ENCODE measurements around the gene CDK13. TPM values are rescaled to one million over a fixed set of nuclear protein-coding genes. Genes with fewer than 3 reads are reported as not detected.
"Not testable (repeated sequence)": the region's sequence is repeated elsewhere in the genome, so short reads cannot be mapped to it uniquely, and the experiment has no call there.

CDK13 gene
- polyA plus RNA-seq, 3 donors, result 8.8 to 25.7 (median 11.2) TPM

- Mint-ChIP-seq H3K27me3 (ENCODE audit: low read depth in 3 of 3) (peaks cover 0 to 1% (median 0%) of the 10 kb centered on the region in 3 donors), H3K4me1 (peaks cover 3% of the 10 kb centered on the region), H3K27ac (no peak overlapping the region), H3K4me3 (no peak overlapping the region), H3K36me3 (no peaks in the 10 kb centered on the region), H3K9me3 (peaks cover 0 to 3% (median 1%) of the 10 kb centered on the region in 7 donors)
- H3K27ac ChIP-seq (ENCODE audit: low read depth in 1 of 2, low read length in 2 of 2), result no peak overlapping the region
- no peak overlapping the region for H3K4me3 ChIP-seq (replicated peaks in 1 of 3; ENCODE audit: low read depth in 2 of 3, low read length in 3 of 3)
- no CpG with 5 or more reads among the region's 2 CpGs for WGBS (ENCODE audit: insufficient coverage)
- H3K4me1 ChIP-seq (ENCODE audit: control insufficient read depth in 1 of 2, insufficient read depth in 2 of 2, low read length in 2 of 2), result no peaks in the 10 kb centered on the region
- H3K9me3 ChIP-seq (replicated peaks in 1 of 2; ENCODE audit: control insufficient read depth in 1 of 2, insufficient read depth in 1 of 2, low read length in 2 of 2), result no peaks in the 10 kb centered on the region
- H3K79me2 ChIP-seq (ENCODE audit: insufficient read depth, low read length), result no peaks in the 10 kb centered on the region
- TF ChIP-seq, protein P1, sequence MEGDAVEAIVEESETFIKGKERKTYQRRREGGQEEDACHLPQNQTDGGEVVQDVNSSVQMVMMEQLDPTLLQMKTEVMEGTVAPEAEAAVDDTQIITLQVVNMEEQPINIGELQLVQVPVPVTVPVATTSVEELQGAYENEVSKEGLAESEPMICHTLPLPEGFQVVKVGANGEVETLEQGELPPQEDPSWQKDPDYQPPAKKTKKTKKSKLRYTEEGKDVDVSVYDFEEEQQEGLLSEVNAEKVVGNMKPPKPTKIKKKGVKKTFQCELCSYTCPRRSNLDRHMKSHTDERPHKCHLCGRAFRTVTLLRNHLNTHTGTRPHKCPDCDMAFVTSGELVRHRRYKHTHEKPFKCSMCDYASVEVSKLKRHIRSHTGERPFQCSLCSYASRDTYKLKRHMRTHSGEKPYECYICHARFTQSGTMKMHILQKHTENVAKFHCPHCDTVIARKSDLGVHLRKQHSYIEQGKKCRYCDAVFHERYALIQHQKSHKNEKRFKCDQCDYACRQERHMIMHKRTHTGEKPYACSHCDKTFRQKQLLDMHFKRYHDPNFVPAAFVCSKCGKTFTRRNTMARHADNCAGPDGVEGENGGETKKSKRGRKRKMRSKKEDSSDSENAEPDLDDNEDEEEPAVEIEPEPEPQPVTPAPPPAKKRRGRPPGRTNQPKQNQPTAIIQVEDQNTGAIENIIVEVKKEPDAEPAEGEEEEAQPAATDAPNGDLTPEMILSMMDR (IDR thresholded peaks at IDR 0.05), result no peak
- H3K4me2 ChIP-seq (replicated peaks; ENCODE audit: extremely low read depth, low read length, poor library complexity, severe bottlenecking), result no peak overlapping the region
- DNase-seq, result no peak
- intact Hi-C loops (cut with micrococcal nuclease), result no loop called here
- H4K20me1 ChIP-seq (ENCODE audit: insufficient read depth, low read length), result no peaks in the 10 kb centered on the region
- no peaks in the 10 kb centered on the region for H3K27me3 ChIP-seq (ENCODE audit: control insufficient read depth in 2 of 2, insufficient read depth in 2 of 2, low read length in 2 of 2)
- no peak overlapping the region for H2AFZ ChIP-seq (ENCODE audit: insufficient read depth, low read depth, low read length, poor library complexity, severe bottlenecking)
- H3K36me3 ChIP-seq (replicated peaks in 1 of 2; ENCODE audit: control insufficient read depth in 1 of 2, insufficient read depth in 2 of 2, low read length in 2 of 2), result no peaks in the 10 kb centered on the region
- no peak overlapping the region for H3K9ac ChIP-seq (ENCODE audit: insufficient read depth, low read length, poor library complexity, severe bottlenecking)
Measured at GRCh38 chr7:40115936-40116335, 165.9 kb downstream of the CDK13 start.

DNA sequence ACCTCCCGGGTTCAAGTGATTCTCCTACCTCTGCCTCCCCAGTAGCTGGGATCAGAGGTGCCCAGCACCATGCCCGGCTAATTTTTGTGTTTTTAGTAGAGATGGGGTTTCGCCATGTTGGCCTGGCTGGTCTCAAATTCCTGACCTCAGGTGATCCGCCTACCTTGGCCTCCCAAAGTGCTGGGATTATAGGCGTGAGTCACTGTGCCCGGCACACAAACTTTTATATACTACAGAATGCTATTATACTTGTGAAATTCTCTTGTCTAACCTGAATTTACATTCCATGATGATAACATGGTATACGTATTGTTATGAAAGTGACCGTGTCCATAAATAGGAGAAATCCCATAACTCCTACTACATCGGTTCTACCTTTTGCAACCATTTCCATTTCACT lies 167.1 kb downstream of the CDK13 start:
- H4K20me1 ChIP-seq (ENCODE audit: insufficient read depth, low read length); H3K36me3 Mint-ChIP-seq; H3K27ac ChIP-seq (ENCODE audit: low read depth in 1 of 2, low read length in 2 of 2); H3K9ac ChIP-seq (ENCODE audit: insufficient read depth, low read length, poor library complexity, severe bottlenecking); H3K4me3 ChIP-seq (replicated peaks in 1 of 3; ENCODE audit: low read depth in 2 of 3, low read length in 3 of 3); H3K4me1 Mint-ChIP-seq; H3K4me2 ChIP-seq (replicated peaks; ENCODE audit: extremely low read depth, low read length, poor library complexity, severe bottlenecking); H3K4me3 Mint-ChIP-seq; H2AFZ ChIP-seq (ENCODE audit: insufficient read depth, low read depth, low read length, poor library complexity, severe bottlenecking); intact Hi-C loops (cut with micrococcal nuclease); H3K36me3 ChIP-seq (replicated peaks in 1 of 2; ENCODE audit: control insufficient read depth in 1 of 2, insufficient read depth in 2 of 2, low read length in 2 of 2); H3K4me1 ChIP-seq (ENCODE audit: control insufficient read depth in 1 of 2, insufficient read depth in 2 of 2, low read length in 2 of 2); H3K9me3 Mint-ChIP-seq; H3K79me2 ChIP-seq (ENCODE audit: insufficient read depth, low read length); H3K9me3 ChIP-seq (replicated peaks in 1 of 2; ENCODE audit: control insufficient read depth in 1 of 2, insufficient read depth in 1 of 2, low read length in 2 of 2); DNase-seq; H3K27me3 ChIP-seq (ENCODE audit: control insufficient read depth in 2 of 2, insufficient read depth in 2 of 2, low read length in 2 of 2); H3K27me3 Mint-ChIP-seq (ENCODE audit: low read depth in 3 of 3): not testable (repeated sequence)
- H3K27ac Mint-ChIP-seq, result peak overlapping the region in 1 of 7 donors; percentile 1
- 100% methylated on average over 1 of the region's 9 CpGs for WGBS (ENCODE audit: insufficient coverage)

DNA sequence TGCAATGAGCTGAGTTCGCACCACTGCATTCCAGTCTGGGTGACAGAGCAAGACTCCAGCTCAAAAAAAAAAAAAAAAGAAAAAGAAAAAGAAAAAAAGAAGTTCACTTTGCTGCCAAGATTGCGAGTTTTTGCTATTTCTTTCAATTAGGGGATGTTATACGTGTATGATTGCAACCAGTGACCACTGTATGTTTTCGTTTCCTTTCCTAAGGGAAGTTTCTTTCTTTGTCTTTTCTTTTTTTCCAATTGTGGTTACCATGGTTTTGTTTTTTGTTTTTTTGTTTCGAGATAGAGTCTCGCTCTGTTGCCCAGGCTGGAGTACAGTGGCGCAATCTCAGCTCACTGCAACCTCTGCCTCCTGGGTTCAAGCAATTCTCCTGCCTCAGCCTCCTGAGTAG lies 168.1 kb downstream of the CDK13 start:
- H3K4me1 ChIP-seq (ENCODE audit: control insufficient read depth in 1 of 2, insufficient read depth in 2 of 2, low read length in 2 of 2); H3K9ac ChIP-seq (ENCODE audit: insufficient read depth, low read length, poor library complexity, severe bottlenecking); H3K27me3 ChIP-seq (ENCODE audit: control insufficient read depth in 2 of 2, insufficient read depth in 2 of 2, low read length in 2 of 2); H2AFZ ChIP-seq (ENCODE audit: insufficient read depth, low read depth, low read length, poor library complexity, severe bottlenecking); H4K20me1 ChIP-seq (ENCODE audit: insufficient read depth, low read length); H3K4me3 Mint-ChIP-seq; H3K4me2 ChIP-seq (replicated peaks; ENCODE audit: extremely low read depth, low read length, poor library complexity, severe bottlenecking); H3K79me2 ChIP-seq (ENCODE audit: insufficient read depth, low read length); H3K36me3 Mint-ChIP-seq; H3K9me3 Mint-ChIP-seq; H3K27ac ChIP-seq (ENCODE audit: low read depth in 1 of 2, low read length in 2 of 2); H3K4me3 ChIP-seq (replicated peaks in 1 of 3; ENCODE audit: low read depth in 2 of 3, low read length in 3 of 3); H3K4me1 Mint-ChIP-seq; H3K36me3 ChIP-seq (replicated peaks in 1 of 2; ENCODE audit: control insufficient read depth in 1 of 2, insufficient read depth in 2 of 2, low read length in 2 of 2); H3K27me3 Mint-ChIP-seq (ENCODE audit: low read depth in 3 of 3); H3K9me3 ChIP-seq (replicated peaks in 1 of 2; ENCODE audit: control insufficient read depth in 1 of 2, insufficient read depth in 1 of 2, low read length in 2 of 2); intact Hi-C loops (cut with micrococcal nuclease); DNase-seq: not testable (repeated sequence)
- 43% methylated on average over 6 of the region's 7 CpGs for WGBS (ENCODE audit: insufficient coverage)
- peak overlapping the region in 1 of 7 donors; percentile 18 for H3K27ac Mint-ChIP-seq
